ENCODE measurements around the gene MORN5. TPM values are rescaled to one million over a fixed set of nuclear protein-coding genes. Genes with fewer than 3 reads are reported as not detected.

MORN5 gene
- total and polyA plus RNA-seq, 10 of the 15 experiments (the other 5 are each of a cell fraction or from before 2014, with no cell fraction given): not detected

- TF ChIP-seq ETV6 (conservative IDR thresholded peaks at IDR 0.05 in 1 of 2, IDR thresholded peaks at IDR 0.05 in 1 of 2; ENCODE audit: borderline replicate concordance in 1 of 2, low read depth in 1 of 2) (no peak), POLR2AphosphoS5 (IDR thresholded peaks at IDR 0.05; ENCODE audit: low read length) (no peak)
Measured at GRCh38 chr9:122140368-122141193, 19.1 kb upstream of the MORN5 start (continued).

GRCh38 chr9:122141671-122142070 lies 18.0 kb upstream of the MORN5 start:
- no peaks in the 10 kb centered on the region for H3K9me3 ChIP-seq (replicated peaks; ENCODE audit: control insufficient read depth, insufficient read depth, low read length)
- no peaks in the 10 kb centered on the region for H3K27me3 ChIP-seq (replicated peaks in 1 of 2; ENCODE audit: control insufficient read depth in 2 of 2, insufficient read depth in 2 of 2, low read length in 1 of 2)
- POLR2A ChIA-PET: no interaction called here
- H3K9ac ChIP-seq (ENCODE audit: control insufficient read depth, insufficient read depth, low read length): no peak overlapping the region
- H3K36me3 ChIP-seq (ENCODE audit: control insufficient read depth in 2 of 2, insufficient read depth in 2 of 2, low read length in 1 of 2): peaks cover 3 to 11% of the 10 kb centered on the region in 2 experiments
- in situ Hi-C loops (cut with MboI): no loop called here
- H2AFZ ChIP-seq (ENCODE audit: control insufficient read depth, low read depth, low read length): no peak overlapping the region
- whole genome bisulfite sequencing (ENCODE audit: insufficient coverage, insufficient replicate concordance, low lambda C conversion rate, missing lambda C conversion rate): 99% methylated on average over 5 of the region's 5 CpGs
- SMC1A ChIA-PET (ENCODE audit: uncharacterized antibody, unreplicated experiment): interaction anchor here (1.2 kb wide), 1 partner anchor 14 kb away, joined by 4 read pairs; no protein-coding TSS in a partner anchor
- H3K27ac ChIP-seq (ENCODE audit: control insufficient read depth, insufficient read depth): no peak overlapping the region
- no peaks in the 10 kb centered on the region for H3K79me2 ChIP-seq (ENCODE audit: control insufficient read depth, insufficient read depth, low read length)
- no peak overlapping the region for H3K4me3 ChIP-seq
- DNase-seq (ENCODE audit: low read depth, low spot score) (no peak), ATAC-seq (no peak), FAIRE-seq (no peak)
- intact Hi-C loops (cut with micrococcal nuclease; ENCODE audit: unreplicated experiment): no loop called here
- H3K4me1 ChIP-seq (ENCODE audit: control insufficient read depth, insufficient read depth, low read length): no peaks in the 10 kb centered on the region
- CTCF ChIA-PET: no interaction called here
- TF ChIP-seq KAT2A (conservative IDR thresholded peaks at IDR 0.05; ENCODE audit: control insufficient read depth, low read depth, low read length): no peak
- TF ChIP-seq NFXL1 (IDR thresholded peaks at IDR 0.05; ENCODE audit: borderline replicate concordance): no peak
- no peak for TF ChIP-seq E2F8 (IDR thresholded peaks at IDR 0.05; ENCODE audit: low read depth, partially characterized antibody)
- TF ChIP-seq ZNF217 (IDR thresholded peaks at IDR 0.05): no peak
- no peak for TF ChIP-seq PKNOX1 (IDR thresholded peaks at IDR 0.05)
- no peak for TF ChIP-seq SMARCA5 (IDR thresholded peaks at IDR 0.05)
- no peak for TF ChIP-seq SMAD5 (IDR thresholded peaks at IDR 0.05; ENCODE audit: low read depth)
- TF ChIP-seq POU2F2 (IDR thresholded peaks at IDR 0.05; ENCODE audit: borderline replicate concordance, low read depth, low read length): no peak
- TF ChIP-seq SREBF1 (IDR thresholded peaks at IDR 0.05; ENCODE audit: low read length): no peak
- no peak for TF ChIP-seq BRCA1 (IDR thresholded peaks at IDR 0.05; ENCODE audit: low read depth, low read length)
- TF ChIP-seq POLR2AphosphoS5 (IDR thresholded peaks at IDR 0.05; ENCODE audit: low read length): no peak
- no peak for TF ChIP-seq ZNF622 (IDR thresholded peaks at IDR 0.05)
- TF ChIP-seq, protein P1, sequence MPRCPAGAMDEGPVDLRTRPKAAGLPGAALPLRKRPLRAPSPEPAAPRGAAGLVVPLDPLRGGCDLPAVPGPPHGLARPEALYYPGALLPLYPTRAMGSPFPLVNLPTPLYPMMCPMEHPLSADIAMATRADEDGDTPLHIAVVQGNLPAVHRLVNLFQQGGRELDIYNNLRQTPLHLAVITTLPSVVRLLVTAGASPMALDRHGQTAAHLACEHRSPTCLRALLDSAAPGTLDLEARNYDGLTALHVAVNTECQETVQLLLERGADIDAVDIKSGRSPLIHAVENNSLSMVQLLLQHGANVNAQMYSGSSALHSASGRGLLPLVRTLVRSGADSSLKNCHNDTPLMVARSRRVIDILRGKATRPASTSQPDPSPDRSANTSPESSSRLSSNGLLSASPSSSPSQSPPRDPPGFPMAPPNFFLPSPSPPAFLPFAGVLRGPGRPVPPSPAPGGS (IDR thresholded peaks at IDR 0.05; ENCODE audit: borderline replicate concordance, insufficient read depth, low read depth, low read length, poor library complexity, severe bottlenecking): no peak
- TF ChIP-seq RCOR1 (conservative IDR thresholded peaks at IDR 0.05; ENCODE audit: low read depth, low read length): no peak
- TF ChIP-seq EP300 (IDR thresholded peaks at IDR 0.05; ENCODE audit: borderline replicate concordance in 1 of 2, control insufficient read depth in 1 of 2, low read depth in 2 of 2, low read length in 2 of 2): no peak
- TF ChIP-seq ETV6 (conservative IDR thresholded peaks at IDR 0.05 in 1 of 2, IDR thresholded peaks at IDR 0.05 in 1 of 2; ENCODE audit: borderline replicate concordance in 1 of 2, low read depth in 1 of 2): no peak
- TF ChIP-seq CHD2 (IDR thresholded peaks at IDR 0.05; ENCODE audit: borderline replicate concordance, low read depth, low read length): no peak
- H4K20me1 ChIP-seq (ENCODE audit: control insufficient read depth, insufficient read depth): no peaks in the 10 kb centered on the region
- RAD21 ChIA-PET (ENCODE audit: unreplicated experiment): no interaction called here
- no peak overlapping the region for H3K4me2 ChIP-seq (ENCODE audit: control insufficient read depth, insufficient read depth)
- no TSS peak for BruUV-seq (replicated peaks)

All from GM12878 (cell line).